MM.1S (cell line): ENCODE results near the gene MAGEB16.

ENCODE experiments used
- DNase-seq: peaks from one replicate; pipeline ENCODE4 v3.0.0-alpha.2; 2015
- H2AFZ ChIP-seq: fragments of 300-600 bp; sonication (generic); 2 replicates; pipeline ENCODE4 v1.6.0; 2016; ENCODE audit warnings: antibody characterized with exemption, low read length
- H3F3A ChIP-seq: fragments of 300-600 bp; sonication (generic); 2 replicates; pipeline ENCODE4 v1.6.1; 2016; ENCODE audit warnings: mild to moderate bottlenecking, antibody characterized with exemption, low read length, moderate library complexity, mixed read lengths; ENCODE audit not compliant: insufficient read depth
- H3K27ac ChIP-seq: fragments of 300-600 bp; sonication (generic); 2 replicates; pipeline ENCODE4 v1.5.1; 2016; ENCODE audit warnings: mild to moderate bottlenecking, low read length
- H3K27me3 ChIP-seq: fragments of 300-600 bp; sonication (generic); replicated peaks from 2 replicates; pipeline ENCODE4 v1.6.0; 2016; ENCODE audit warnings: low read length; ENCODE audit not compliant: insufficient read depth
- H3K36me3 ChIP-seq: fragments of 300-600 bp; sonication (generic); replicated peaks from 2 replicates; pipeline ENCODE4 v1.6.1; 2016; ENCODE audit warnings: mild to moderate bottlenecking, low read length, mixed read lengths; ENCODE audit not compliant: insufficient read depth
- H3K4me1 ChIP-seq: fragments of 300-600 bp; sonication (generic); 2 replicates; pipeline ENCODE4 v1.6.1; 2016; ENCODE audit warnings: low read length, mixed read lengths
- H3K4me2 ChIP-seq: fragments of 300-600 bp; sonication (generic); 2 replicates; pipeline ENCODE4 v1.6.0; 2016; ENCODE audit warnings: low read depth, low read length
- H3K4me3 ChIP-seq: fragments of 300-600 bp; sonication (generic); 2 replicates; pipeline ENCODE4 v1.5.1; 2016; ENCODE audit warnings: low read length, mixed read lengths
- H3K79me2 ChIP-seq: fragments of 300-600 bp; sonication (generic); 2 replicates; pipeline ENCODE4 v1.6.1; 2016; ENCODE audit warnings: mixed run types, low read length, mixed read lengths
- H3K9ac ChIP-seq: fragments of 300-600 bp; sonication (generic); 2 replicates; pipeline ENCODE4 v1.6.1; 2016; ENCODE audit warnings: low read length, mixed read lengths
- H3K9me2 ChIP-seq: fragments of 300-600 bp; sonication (generic); replicated peaks from 2 replicates; pipeline ENCODE4 v1.6.1; 2016; ENCODE audit warnings: mild to moderate bottlenecking, low read length, mixed read lengths; ENCODE audit not compliant: insufficient read depth
- H3K9me3 ChIP-seq: fragments of 300-600 bp; sonication (generic); replicated peaks from 2 replicates; pipeline ENCODE4 v1.6.1; 2016; ENCODE audit warnings: mild to moderate bottlenecking, low read length, mixed read lengths; ENCODE audit not compliant: insufficient read depth
- H4K20me1 ChIP-seq: fragments of 300-600 bp; sonication (generic); 2 replicates; pipeline ENCODE4 v1.6.1; 2016; ENCODE audit warnings: mild to moderate bottlenecking, low read length, moderate library complexity, mixed read lengths; ENCODE audit not compliant: insufficient read depth
- EZH2 ChIP-seq: fragments of 300-600 bp; sonication (generic); optimal IDR thresholded peaks from 2 replicates; pipeline ENCODE3; 2017; ENCODE audit warnings: low read depth, mild to moderate bottlenecking, antibody characterized with exemption, low read length, mixed read lengths
- EZH2phosphoT487 ChIP-seq: fragments of 300-600 bp; sonication (generic); IDR thresholded peaks from 2 replicates; pipeline ENCODE4 v1.6.1; 2018; ENCODE audit warnings: antibody characterized with exemption, low read length
- TF ChIP-seq, protein P1 (sequence below): fragments of 300-600 bp; sonication (generic); IDR thresholded peaks from 2 replicates; pipeline ENCODE4 v1.5.1; 2016; ENCODE audit warnings: antibody characterized with exemption, low read length, mixed read lengths

MAGEB16 gene

DNA sequence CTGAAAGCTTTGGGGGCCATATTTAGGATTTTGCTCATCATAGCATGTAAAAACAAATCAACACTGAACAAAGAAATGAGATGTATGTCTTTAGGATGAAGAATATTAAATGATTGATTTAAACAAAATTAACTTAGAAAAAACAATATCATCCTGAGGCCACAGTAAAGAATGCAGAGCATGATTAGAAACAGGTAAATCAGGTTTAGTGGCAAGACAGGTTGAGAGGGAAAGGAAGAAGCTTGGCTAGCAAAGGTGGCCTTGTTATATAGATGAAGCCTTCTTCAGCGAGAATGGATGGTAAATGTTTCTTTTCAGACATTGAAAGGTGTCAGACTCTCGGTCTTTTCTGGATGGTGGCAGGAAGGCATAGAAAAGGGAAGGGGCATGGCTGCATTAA is 11.9 kb upstream of the MAGEB16 start:
- no peak for DNase-seq
- Histone ChIP-seq H3K36me3 (no peaks in the 10 kb centered on the region), H3K27ac (no peak overlapping the region), H3K9ac (no peak overlapping the region), H3K9me2 (no peaks in the 10 kb centered on the region), H2AFZ (no peak overlapping the region), H3K4me2 (no peak overlapping the region), H3F3A (no peaks in the 10 kb centered on the region), H3K79me2 (no peaks in the 10 kb centered on the region), H4K20me1 (no peaks in the 10 kb centered on the region), H3K4me3 (no peak overlapping the region), H3K4me1 (no peaks in the 10 kb centered on the region), H3K9me3 (no peaks in the 10 kb centered on the region), H3K27me3 (no peaks in the 10 kb centered on the region)
- no peak for TF ChIP-seq EZH2phosphoT487
- TF ChIP-seq, protein P1, sequence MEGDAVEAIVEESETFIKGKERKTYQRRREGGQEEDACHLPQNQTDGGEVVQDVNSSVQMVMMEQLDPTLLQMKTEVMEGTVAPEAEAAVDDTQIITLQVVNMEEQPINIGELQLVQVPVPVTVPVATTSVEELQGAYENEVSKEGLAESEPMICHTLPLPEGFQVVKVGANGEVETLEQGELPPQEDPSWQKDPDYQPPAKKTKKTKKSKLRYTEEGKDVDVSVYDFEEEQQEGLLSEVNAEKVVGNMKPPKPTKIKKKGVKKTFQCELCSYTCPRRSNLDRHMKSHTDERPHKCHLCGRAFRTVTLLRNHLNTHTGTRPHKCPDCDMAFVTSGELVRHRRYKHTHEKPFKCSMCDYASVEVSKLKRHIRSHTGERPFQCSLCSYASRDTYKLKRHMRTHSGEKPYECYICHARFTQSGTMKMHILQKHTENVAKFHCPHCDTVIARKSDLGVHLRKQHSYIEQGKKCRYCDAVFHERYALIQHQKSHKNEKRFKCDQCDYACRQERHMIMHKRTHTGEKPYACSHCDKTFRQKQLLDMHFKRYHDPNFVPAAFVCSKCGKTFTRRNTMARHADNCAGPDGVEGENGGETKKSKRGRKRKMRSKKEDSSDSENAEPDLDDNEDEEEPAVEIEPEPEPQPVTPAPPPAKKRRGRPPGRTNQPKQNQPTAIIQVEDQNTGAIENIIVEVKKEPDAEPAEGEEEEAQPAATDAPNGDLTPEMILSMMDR: no peak
- no peak for TF ChIP-seq EZH2

DNA sequence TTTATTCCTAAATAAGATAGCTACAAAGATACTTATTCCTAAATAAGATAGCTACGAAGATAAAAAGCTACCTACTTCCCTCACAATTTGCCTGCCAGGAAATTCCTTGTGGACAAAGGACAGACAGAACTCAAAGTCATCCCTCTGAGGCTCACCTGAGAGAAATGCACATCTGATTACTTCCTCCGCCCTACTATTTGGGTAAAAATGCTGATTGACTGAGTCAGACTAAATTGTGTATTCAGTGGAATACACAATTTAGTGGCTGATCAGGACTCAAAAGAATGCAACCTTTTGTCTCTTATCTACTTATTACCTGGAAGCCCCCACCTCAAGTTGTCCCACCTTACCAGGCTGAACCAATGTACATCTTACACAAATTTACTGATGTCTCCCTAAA is 10.3 kb upstream of the MAGEB16 start:
- Histone ChIP-seq H3K27me3 (no peaks in the 10 kb centered on the region), H3K9me2 (no peaks in the 10 kb centered on the region), H4K20me1 (no peaks in the 10 kb centered on the region), H3K4me3 (no peak overlapping the region), H3F3A (no peaks in the 10 kb centered on the region), H3K27ac (no peak overlapping the region), H3K4me2 (no peak overlapping the region), H2AFZ (no peak overlapping the region), H3K4me1 (no peaks in the 10 kb centered on the region), H3K9ac (no peak overlapping the region), H3K79me2 (no peaks in the 10 kb centered on the region), H3K9me3 (no peaks in the 10 kb centered on the region), H3K36me3 (no peaks in the 10 kb centered on the region)
- TF ChIP-seq EZH2phosphoT487: no peak
- no peak for TF ChIP-seq EZH2
- TF ChIP-seq, protein P1: no peak
- no peak for DNase-seq

DNA sequence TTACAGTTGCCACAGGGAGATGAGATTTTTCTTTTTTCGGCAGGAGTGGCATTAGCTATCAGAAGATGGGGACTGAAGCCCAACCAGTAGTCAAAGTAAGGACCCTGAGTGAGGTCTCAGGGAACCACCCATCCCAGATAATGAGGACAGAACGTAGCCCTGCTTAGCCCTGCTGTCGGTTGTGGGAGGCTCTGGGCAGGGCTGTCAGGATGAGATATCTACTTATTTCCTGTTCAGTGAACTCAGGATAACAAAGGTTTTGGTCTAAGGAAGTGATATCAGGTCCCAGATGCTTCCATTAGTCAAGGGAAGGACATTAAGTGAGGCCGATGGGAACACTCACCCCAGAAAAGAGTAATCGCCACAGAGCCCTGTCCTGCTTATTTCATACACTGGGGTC is 2.3 kb downstream of the MAGEB16 start:
- H3K36me3 ChIP-seq: no peaks in the 10 kb centered on the region
- no peak overlapping the region for H3K4me2 ChIP-seq
- no peaks in the 10 kb centered on the region for H3K27me3 ChIP-seq
- H3K9ac ChIP-seq: no peak overlapping the region
- no peak overlapping the region for H3K27ac ChIP-seq
- no peak overlapping the region for H3K4me3 ChIP-seq
- H4K20me1 ChIP-seq: no peaks in the 10 kb centered on the region
- TF ChIP-seq, protein P1: no peak
- H3K4me1 ChIP-seq: no peaks in the 10 kb centered on the region
- H3K9me2 ChIP-seq: no peaks in the 10 kb centered on the region
- no peaks in the 10 kb centered on the region for H3F3A ChIP-seq
- no peaks in the 10 kb centered on the region for H3K79me2 ChIP-seq
- no peak overlapping the region for H2AFZ ChIP-seq
- DNase-seq: no peak
- H3K9me3 ChIP-seq: no peaks in the 10 kb centered on the region

DNA sequence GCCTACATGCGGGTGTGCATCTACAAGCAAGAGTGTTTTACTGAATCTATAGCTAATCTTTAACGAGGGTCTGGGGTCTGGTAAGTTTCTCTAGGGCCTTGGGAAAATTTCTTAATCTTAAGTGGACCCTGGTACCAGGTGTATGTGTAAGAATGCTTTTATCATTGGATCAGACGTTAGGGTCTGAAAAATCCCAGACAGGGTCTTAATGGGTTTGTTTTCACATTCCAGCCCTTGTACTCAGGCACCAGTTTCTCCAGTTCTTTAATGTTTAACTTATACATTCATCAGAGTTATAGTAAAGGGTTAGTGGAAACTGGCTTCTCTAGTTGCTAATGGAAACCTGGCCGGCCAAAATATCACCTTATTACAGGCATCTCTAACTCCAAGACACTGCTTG is 11.6 kb downstream of the MAGEB16 start:
- no peak overlapping the region for H3K4me3 ChIP-seq
- H3K79me2 ChIP-seq: no peaks in the 10 kb centered on the region
- no peak overlapping the region for H2AFZ ChIP-seq
- no peaks in the 10 kb centered on the region for H3F3A ChIP-seq
- no peaks in the 10 kb centered on the region for H3K27me3 ChIP-seq
- H3K36me3 ChIP-seq: no peaks in the 10 kb centered on the region
- H3K9me2 ChIP-seq: no peaks in the 10 kb centered on the region
- H4K20me1 ChIP-seq: no peaks in the 10 kb centered on the region
- TF ChIP-seq EZH2 (no peak), EZH2phosphoT487 (no peak)
- TF ChIP-seq, protein P1: no peak
- H3K4me1 ChIP-seq: no peaks in the 10 kb centered on the region
- no peak overlapping the region for H3K9ac ChIP-seq
- H3K27ac ChIP-seq: no peak overlapping the region
- no peaks in the 10 kb centered on the region for H3K9me3 ChIP-seq
- no peak for DNase-seq
- no peak overlapping the region for H3K4me2 ChIP-seq
